Neural progenitor cell (in vitro differentiated cells): ENCODE measurements around the gene NLK.

Experiments used
- CTCF ChIP-seq: fragments of 200-600 bp; sonication (generic); IDR thresholded peaks from 2 replicates; pipeline ENCODE4 v1.5.1; 2017; ENCODE audit warnings: antibody characterized with exemption, mild to moderate bottlenecking
- EZH2 ChIP-seq: fragments of 200-600 bp; sonication (generic); IDR thresholded peaks from 2 replicates; pipeline ENCODE4 v1.6.1; 2017; ENCODE audit warnings: antibody characterized with exemption, mild to moderate bottlenecking, moderate library complexity

GRCh38 chr17:28119046-28119445 lies 76.6 kb downstream of the NLK start:
- TF ChIP-seq CTCF (no peak), EZH2 (no peak)
